ENCODE results near the gene WWC1.
"Not testable (repeated sequence)": the region's sequence is repeated elsewhere in the genome, so short reads cannot be mapped to it uniquely, and the experiment has no call there.

Gene WWC1

DNA sequence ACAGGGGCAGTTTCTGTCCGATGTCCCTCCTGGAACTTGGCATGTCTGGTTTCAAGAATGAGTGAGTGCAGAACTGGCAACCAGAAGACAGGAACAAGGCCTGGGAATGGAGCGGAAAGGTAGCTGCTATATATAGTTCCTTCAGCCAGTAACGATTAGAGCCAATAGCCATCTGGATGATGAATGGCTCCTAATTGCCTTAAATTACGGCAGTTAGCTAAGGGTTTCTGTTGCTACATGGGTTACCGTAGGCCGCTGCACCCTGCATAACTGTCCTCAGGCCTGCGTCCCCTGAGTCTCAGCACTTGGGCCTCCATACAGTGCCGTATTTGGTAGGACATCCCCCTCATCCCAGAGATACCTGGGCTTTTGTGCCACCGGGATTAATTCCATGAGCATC, 29.4 kb downstream of the WWC1 start:
- Mint-ChIP-seq H3K4me3 (no peak overlapping the region), H3K27ac (no peak overlapping the region), H3K27me3 (ENCODE audit: low read depth) (peaks cover under 1% of the 10 kb centered on the region), H3K4me1 (ENCODE audit: low read depth) (no peaks in the 10 kb centered on the region), H3K36me3 (ENCODE audit: low read depth) (no peaks in the 10 kb centered on the region), H3K9me3 (no peaks in the 10 kb centered on the region)
- no peak for DNase-seq (ENCODE audit: low spot score)

- no peak for DNase-seq (ENCODE audit: low spot score)
- Mint-ChIP-seq H3K9me3 (no peaks in the 10 kb centered on the region), H3K4me3 (no peak overlapping the region), H3K4me1 (ENCODE audit: low read depth) (no peaks in the 10 kb centered on the region), H3K27ac (no peak overlapping the region), H3K36me3 (ENCODE audit: low read depth) (no peaks in the 10 kb centered on the region), H3K27me3 (ENCODE audit: low read depth) (peaks cover 9% of the 10 kb centered on the region)
These were observed 33.6 kb downstream of the WWC1 start for GRCh38 chr5:168324859-168325630.

GRCh38 chr5:168327019-168327421, 35.6 kb downstream of the WWC1 start:
- H3K9me3 Mint-ChIP-seq: no peaks in the 10 kb centered on the region
- no peaks in the 10 kb centered on the region for H3K36me3 Mint-ChIP-seq (ENCODE audit: low read depth)
- no peak for DNase-seq (ENCODE audit: low spot score)
- H3K27me3 Mint-ChIP-seq (ENCODE audit: low read depth): peaks cover 16% of the 10 kb centered on the region
- H3K4me3 Mint-ChIP-seq: no peak overlapping the region
- H3K27ac Mint-ChIP-seq: no peak overlapping the region
- no peaks in the 10 kb centered on the region for H3K4me1 Mint-ChIP-seq (ENCODE audit: low read depth)

- no peak for DNase-seq (ENCODE audit: low spot score)
- Mint-ChIP-seq H3K36me3 (ENCODE audit: low read depth) (no peaks in the 10 kb centered on the region), H3K4me3 (no peak overlapping the region), H3K27me3 (ENCODE audit: low read depth) (peaks cover 16% of the 10 kb centered on the region), H3K9me3 (no peaks in the 10 kb centered on the region), H3K4me1 (ENCODE audit: low read depth) (no peaks in the 10 kb centered on the region), H3K27ac (no peak overlapping the region)
These were observed 36.0 kb downstream of the WWC1 start for GRCh38 chr5:168327451-168327850.

GRCh38 chr5:168327994-168328393, 36.5 kb downstream of the WWC1 start:
- DNase-seq (ENCODE audit: low spot score): no peak
- H3K36me3 Mint-ChIP-seq (ENCODE audit: low read depth): no peaks in the 10 kb centered on the region
- H3K27me3 Mint-ChIP-seq (ENCODE audit: low read depth): peaks cover 16% of the 10 kb centered on the region
- H3K4me1 Mint-ChIP-seq (ENCODE audit: low read depth): no peaks in the 10 kb centered on the region
- H3K27ac Mint-ChIP-seq: no peak overlapping the region
- no peak overlapping the region for H3K4me3 Mint-ChIP-seq
- H3K9me3 Mint-ChIP-seq: no peaks in the 10 kb centered on the region

- Mint-ChIP-seq H3K9me3 (no peaks in the 10 kb centered on the region), H3K4me1 (ENCODE audit: low read depth) (no peaks in the 10 kb centered on the region), H3K36me3 (ENCODE audit: low read depth) (no peaks in the 10 kb centered on the region), H3K4me3 (no peak overlapping the region), H3K27me3 (ENCODE audit: low read depth) (peaks cover 16% of the 10 kb centered on the region), H3K27ac (no peak overlapping the region)
- no peak for DNase-seq (ENCODE audit: low spot score)
These were observed 37.4 kb downstream of the WWC1 start for GRCh38 chr5:168328814-168329213.

DNA sequence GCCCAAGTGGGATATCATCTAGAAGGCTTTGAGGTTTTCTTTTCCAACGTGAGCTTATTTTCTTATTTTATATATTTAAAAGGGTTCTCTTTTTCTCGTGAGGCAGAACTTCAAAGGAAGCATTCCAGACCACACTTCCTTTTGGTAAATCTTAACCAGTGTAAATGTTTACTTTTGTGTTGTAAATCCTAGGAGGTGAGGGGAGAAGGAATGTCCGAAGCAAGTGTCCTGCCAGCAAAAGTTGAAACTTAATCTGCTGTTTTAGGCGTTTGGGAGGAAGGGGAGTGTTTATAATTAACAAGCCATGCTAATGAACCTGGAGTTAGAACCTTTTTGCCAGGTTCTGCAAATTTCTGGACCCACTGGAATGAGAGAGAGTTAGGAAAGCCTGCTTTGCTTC, 37.9 kb downstream of the WWC1 start:
- H3K4me3 Mint-ChIP-seq: no peak overlapping the region

GRCh38 chr5:168332042-168332441, 40.6 kb downstream of the WWC1 start:
- H3K9me3 Mint-ChIP-seq: no peaks in the 10 kb centered on the region
- peaks cover 14% of the 10 kb centered on the region for H3K27me3 Mint-ChIP-seq (ENCODE audit: low read depth)
- no peak overlapping the region for H3K27ac Mint-ChIP-seq
- no peaks in the 10 kb centered on the region for H3K4me1 Mint-ChIP-seq (ENCODE audit: low read depth)
- no peak overlapping the region for H3K4me3 Mint-ChIP-seq
- H3K36me3 Mint-ChIP-seq (ENCODE audit: low read depth): no peaks in the 10 kb centered on the region
- DNase-seq (ENCODE audit: low spot score): no peak

More for the DNA sequence above, 37.9 kb downstream of the WWC1 start:
- Mint-ChIP-seq H3K4me1 (ENCODE audit: low read depth) (no peaks in the 10 kb centered on the region), H3K36me3 (ENCODE audit: low read depth) (no peaks in the 10 kb centered on the region), H3K27me3 (ENCODE audit: low read depth) (peaks cover 16% of the 10 kb centered on the region), H3K27ac (no peak overlapping the region), H3K9me3 (no peaks in the 10 kb centered on the region)
- DNase-seq (ENCODE audit: low spot score): no peak

GRCh38 chr5:168334280-168334679, 42.8 kb downstream of the WWC1 start:
- Mint-ChIP-seq H3K9me3 (no peaks in the 10 kb centered on the region), H3K4me1 (ENCODE audit: low read depth) (no peaks in the 10 kb centered on the region), H3K27me3 (ENCODE audit: low read depth) (peaks cover 13% of the 10 kb centered on the region), H3K4me3 (no peak overlapping the region), H3K36me3 (ENCODE audit: low read depth) (no peaks in the 10 kb centered on the region), H3K27ac (no peak overlapping the region)
- DNase-seq (ENCODE audit: low spot score): no peak

- Mint-ChIP-seq H3K36me3 (ENCODE audit: low read depth) (no peaks in the 10 kb centered on the region), H3K27ac (no peak overlapping the region), H3K9me3 (no peaks in the 10 kb centered on the region), H3K27me3 (ENCODE audit: low read depth) (peaks cover 12% of the 10 kb centered on the region), H3K4me3 (no peak overlapping the region), H3K4me1 (ENCODE audit: low read depth) (no peaks in the 10 kb centered on the region)
- no peak for DNase-seq (ENCODE audit: low spot score)
These were observed 43.2 kb downstream of the WWC1 start for GRCh38 chr5:168334695-168335094.

- Mint-ChIP-seq H3K9me3 (no peaks in the 10 kb centered on the region), H3K27me3 (ENCODE audit: low read depth) (peaks cover 5% of the 10 kb centered on the region), H3K27ac (no peak overlapping the region)
These were observed 45.9 kb downstream of the WWC1 start for GRCh38 chr5:168337361-168337760.

GRCh38 chr5:168339109-168339771, 47.8 kb downstream of the WWC1 start:
- no peak overlapping the region for H3K27ac Mint-ChIP-seq
- H3K27me3 Mint-ChIP-seq (ENCODE audit: low read depth): peaks cover 5% of the 10 kb centered on the region
- H3K4me3 Mint-ChIP-seq: no peak overlapping the region
- no peaks in the 10 kb centered on the region for H3K9me3 Mint-ChIP-seq
- no peak for DNase-seq (ENCODE audit: low spot score)
- H3K36me3 Mint-ChIP-seq (ENCODE audit: low read depth): no peaks in the 10 kb centered on the region
- no peaks in the 10 kb centered on the region for H3K4me1 Mint-ChIP-seq (ENCODE audit: low read depth)

More at GRCh38 chr5:168337361-168337760, 45.9 kb downstream of the WWC1 start:
- Mint-ChIP-seq H3K36me3 (ENCODE audit: low read depth) (no peaks in the 10 kb centered on the region), H3K4me1 (ENCODE audit: low read depth) (no peaks in the 10 kb centered on the region), H3K4me3 (no peak overlapping the region)
- DNase-seq (ENCODE audit: low spot score): no peak

GRCh38 chr5:168339772-168340140, 48.3 kb downstream of the WWC1 start:
- not testable (repeated sequence) for H3K27me3 Mint-ChIP-seq (ENCODE audit: low read depth); H3K9me3 Mint-ChIP-seq; H3K27ac Mint-ChIP-seq; H3K4me3 Mint-ChIP-seq; DNase-seq (ENCODE audit: low spot score); H3K36me3 Mint-ChIP-seq (ENCODE audit: low read depth); H3K4me1 Mint-ChIP-seq (ENCODE audit: low read depth)

- peaks cover 8% of the 10 kb centered on the region for H3K27me3 Mint-ChIP-seq (ENCODE audit: low read depth)
- no peak overlapping the region for H3K27ac Mint-ChIP-seq
- H3K4me3 Mint-ChIP-seq: no peak overlapping the region
- no peaks in the 10 kb centered on the region for H3K36me3 Mint-ChIP-seq (ENCODE audit: low read depth)
- H3K4me1 Mint-ChIP-seq (ENCODE audit: low read depth): no peaks in the 10 kb centered on the region
- H3K9me3 Mint-ChIP-seq: no peaks in the 10 kb centered on the region
- DNase-seq (ENCODE audit: low spot score): no peak
These were observed 49.0 kb downstream of the WWC1 start for GRCh38 chr5:168340487-168340886.

Data from T-helper 2 cell treated with Interferon-gamma antibody and Interleukin-4, amounts not matched to agents 5 μg/mL and 100 μg/mL, for 36 hours (primary cell).